ENCODE results near the gene YY1AP1. TPM values are rescaled to one million over a fixed set of nuclear protein-coding genes. Genes with fewer than 3 reads are reported as not detected.
"Not testable (repeated sequence)": the region's sequence is repeated elsewhere in the genome, so short reads cannot be mapped to it uniquely, and the experiment has no call there.

Gene YY1AP1
- total RNA-seq, 1 experiment from 2014 or later = 38.3 TPM

- intact Hi-C loops (cut with micrococcal nuclease; ENCODE audit: unreplicated experiment) = no loop called here
- CTCF ChIA-PET = no interaction called here
- Histone ChIP-seq H3K36me3 (ENCODE audit: low read depth) (no peaks in the 10 kb centered on the region; the same call in 1 of the 2 replicates), H3K79me2 (ENCODE audit: low read depth) (no peaks in the 10 kb centered on the region), H3K27me3 (ENCODE audit: insufficient read depth, low read depth) (no peaks in the 10 kb centered on the region), H3K27ac (no peak overlapping the region), H3K9me3 (ENCODE audit: insufficient read depth, low read depth) (peaks cover 6% of the 10 kb centered on the region; the same call in 1 of the 2 replicates), H3K4me2 (no peak overlapping the region), H3K4me3 (no peak overlapping the region), H3K9me2 (ENCODE audit: insufficient read depth) (no peaks in the 10 kb centered on the region), H4K20me1 (ENCODE audit: insufficient read depth) (no peaks in the 10 kb centered on the region), H3F3A (ENCODE audit: insufficient read depth, low read depth) (peaks cover 12% of the 10 kb centered on the region; the same call in 1 of the 2 replicates), H3K4me1 (replicated peaks; ENCODE audit: insufficient read depth) (no peaks in the 10 kb centered on the region), H2AFZ (no peak overlapping the region)
- no peak for TF ChIP-seq EZH2 (IDR thresholded peaks at IDR 0.05; ENCODE audit: low read depth)
- TF ChIP-seq, protein P1, sequence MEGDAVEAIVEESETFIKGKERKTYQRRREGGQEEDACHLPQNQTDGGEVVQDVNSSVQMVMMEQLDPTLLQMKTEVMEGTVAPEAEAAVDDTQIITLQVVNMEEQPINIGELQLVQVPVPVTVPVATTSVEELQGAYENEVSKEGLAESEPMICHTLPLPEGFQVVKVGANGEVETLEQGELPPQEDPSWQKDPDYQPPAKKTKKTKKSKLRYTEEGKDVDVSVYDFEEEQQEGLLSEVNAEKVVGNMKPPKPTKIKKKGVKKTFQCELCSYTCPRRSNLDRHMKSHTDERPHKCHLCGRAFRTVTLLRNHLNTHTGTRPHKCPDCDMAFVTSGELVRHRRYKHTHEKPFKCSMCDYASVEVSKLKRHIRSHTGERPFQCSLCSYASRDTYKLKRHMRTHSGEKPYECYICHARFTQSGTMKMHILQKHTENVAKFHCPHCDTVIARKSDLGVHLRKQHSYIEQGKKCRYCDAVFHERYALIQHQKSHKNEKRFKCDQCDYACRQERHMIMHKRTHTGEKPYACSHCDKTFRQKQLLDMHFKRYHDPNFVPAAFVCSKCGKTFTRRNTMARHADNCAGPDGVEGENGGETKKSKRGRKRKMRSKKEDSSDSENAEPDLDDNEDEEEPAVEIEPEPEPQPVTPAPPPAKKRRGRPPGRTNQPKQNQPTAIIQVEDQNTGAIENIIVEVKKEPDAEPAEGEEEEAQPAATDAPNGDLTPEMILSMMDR (conservative IDR thresholded peaks at IDR 0.05) = no peak
- BruUV-seq (replicated peaks) = no TSS peak
- POLR2A ChIA-PET (ENCODE audit: unreplicated experiment) = no interaction called here
- no peak for DNase-seq
These were observed 45.3 kb downstream of the YY1AP1 start for GRCh38 chr1:155643230-155643629.

DNA sequence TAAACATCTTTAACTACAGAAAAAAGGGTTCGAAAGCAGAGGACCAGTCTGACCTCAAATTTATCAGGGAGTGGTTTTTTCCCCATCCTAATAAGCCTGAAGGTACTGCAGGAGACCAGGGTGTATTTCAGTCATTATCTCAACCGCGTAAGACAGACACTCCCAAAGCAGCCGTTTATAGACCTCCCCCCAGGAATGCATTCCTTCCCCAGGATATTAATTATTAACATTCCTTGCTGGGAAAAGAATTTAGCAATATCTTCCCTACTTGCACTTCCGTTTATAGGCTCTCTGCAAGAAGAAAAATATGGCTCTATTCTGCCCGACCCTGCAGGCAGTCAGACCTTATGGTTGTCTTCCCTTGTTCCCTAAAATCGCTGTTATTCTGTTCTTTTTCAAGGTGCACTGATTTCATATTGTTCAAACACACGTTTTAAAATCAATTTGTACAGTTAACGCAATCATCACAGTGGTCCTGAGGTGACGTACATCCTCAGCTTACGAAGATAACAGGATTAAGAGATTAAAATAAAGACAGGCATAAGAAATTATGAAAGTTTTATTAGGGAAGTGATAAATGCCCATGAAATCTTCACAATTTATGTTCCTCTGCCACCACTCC is 45.9 kb downstream of the YY1AP1 start:
- CTCF ChIA-PET; intact Hi-C loops (cut with micrococcal nuclease; ENCODE audit: unreplicated experiment); H3K9me3 ChIP-seq (ENCODE audit: insufficient read depth, low read depth); H3K27me3 ChIP-seq (ENCODE audit: insufficient read depth, low read depth); H4K20me1 ChIP-seq (ENCODE audit: insufficient read depth); POLR2A ChIA-PET (ENCODE audit: unreplicated experiment); H3K79me2 ChIP-seq (ENCODE audit: low read depth); H3K4me1 ChIP-seq (replicated peaks; ENCODE audit: insufficient read depth); H3K4me2 ChIP-seq; H2AFZ ChIP-seq; H3K27ac ChIP-seq; BruUV-seq (replicated peaks); H3K4me3 ChIP-seq; H3F3A ChIP-seq (ENCODE audit: insufficient read depth, low read depth); H3K36me3 ChIP-seq (ENCODE audit: low read depth); DNase-seq; H3K9me2 ChIP-seq (ENCODE audit: insufficient read depth): not testable (repeated sequence)

GRCh38 chr1:155640367-155640766 is 48.2 kb downstream of the YY1AP1 start:
- Histone ChIP-seq H2AFZ (no peak overlapping the region), H3K36me3 (ENCODE audit: low read depth) (no peaks in the 10 kb centered on the region; the same call in 1 of the 2 replicates), H3K4me3 (no peak overlapping the region), H3K9me2 (ENCODE audit: insufficient read depth) (no peaks in the 10 kb centered on the region), H3K79me2 (ENCODE audit: low read depth) (no peaks in the 10 kb centered on the region), H4K20me1 (ENCODE audit: insufficient read depth) (no peaks in the 10 kb centered on the region), H3K4me2 (no peak overlapping the region), H3K27ac (no peak overlapping the region), H3F3A (ENCODE audit: insufficient read depth, low read depth) (no peaks in the 10 kb centered on the region), H3K27me3 (ENCODE audit: insufficient read depth, low read depth) (no peaks in the 10 kb centered on the region), H3K4me1 (replicated peaks; ENCODE audit: insufficient read depth) (no peaks in the 10 kb centered on the region), H3K9me3 (ENCODE audit: insufficient read depth, low read depth) (peaks cover 6% of the 10 kb centered on the region; the same call in 1 of the 2 replicates)
- POLR2A ChIA-PET (ENCODE audit: unreplicated experiment) = interaction anchor here (0.6 kb wide), 2 partner anchors 33 to 93 kb away, joined by 3 to 4 read pairs; no protein-coding TSS in a partner anchor
- CTCF ChIA-PET = interaction anchor here (0.7 kb wide), 1 partner anchor 64 kb away, joined by 4 read pairs; no protein-coding TSS in a partner anchor
- TF ChIP-seq, protein P1 (conservative IDR thresholded peaks at IDR 0.05) = no peak
- no peak for TF ChIP-seq EZH2 (IDR thresholded peaks at IDR 0.05; ENCODE audit: low read depth)
- intact Hi-C loops (cut with micrococcal nuclease; ENCODE audit: unreplicated experiment) = no loop called here
- BruUV-seq (replicated peaks) = no TSS peak
- no peak for DNase-seq

Measured in PC-9 (cell line).